OCI-LY1 (cell line): ENCODE data around the gene SMIM5.

Experiments used
- CTCF ChIP-seq: fragments of 200-600 bp; sonication (generic), shearing (Covaris generic); IDR thresholded peaks from 2 replicates; pipeline ENCODE4 v1.5.1; 2017; ENCODE audit warnings: mild to moderate bottlenecking, antibody characterized with exemption, low read length, moderate library complexity, mixed read lengths
- EZH2 ChIP-seq: fragments of 200-600 bp; sonication (generic), shearing (Covaris generic); IDR thresholded peaks from 2 replicates; pipeline ENCODE4 v1.8.0; 2017; ENCODE audit warnings: borderline replicate concordance, mixed run types, mild to moderate bottlenecking, antibody characterized with exemption, low read length, moderate library complexity, mixed read lengths

- TF ChIP-seq CTCF (no peak), EZH2 (no peak)
Measured at GRCh38 chr17:75617218-75617617, 16.0 kb upstream of the SMIM5 start.
